Bone marrow (tissue), 2 donors: ENCODE measurements around the gene CALY.

Experiments used
- DNase-seq, 2 donors: peaks; one replicate each; lab custom pipeline; 2025; lab: John Stamatoyannopoulos, UW

Gene CALY

GRCh38 chr10:133310399-133310755 is 26.3 kb downstream of the CALY start:
- DNase-seq = no peak

GRCh38 chr10:133309720-133310398 is 26.8 kb downstream of the CALY start:
- no peak for DNase-seq

GRCh38 chr10:133309100-133309719 is 27.5 kb downstream of the CALY start:
- peak; percentile 79 to 98 for DNase-seq

GRCh38 chr10:133308421-133309099 is 28.1 kb downstream of the CALY start, which contains the start of the genes TUBGCP2 and ZNF511:
Gene TUBGCP2 (minus strand): TSS chr10:133308872. CDS start chr10:133302941, 5,931 bp downstream.
Gene ZNF511 (plus strand): TSS chr10:133308914. CDS start chr10:133308944, 30 bp downstream.
- DNase-seq = peak; percentile 49 to 98

GRCh38 chr10:133307776-133308420 is 28.8 kb downstream of the CALY start:
- DNase-seq = peak; percentile 36 to 64

- no peak for DNase-seq
These were observed 29.7 kb downstream of the CALY start for GRCh38 chr10:133306941-133307379.

- no peak for DNase-seq
These were observed 30.6 kb downstream of the CALY start for GRCh38 chr10:133306097-133306476.

- DNase-seq = no peak
These were observed 33.5 kb downstream of the CALY start for GRCh38 chr10:133303206-133303605.

- no peak for DNase-seq
These were observed 34.5 kb downstream of the CALY start for GRCh38 chr10:133302230-133302629.

- DNase-seq = no peak
These were observed 37.0 kb downstream of the CALY start for GRCh38 chr10:133299738-133300137.

- no peak for DNase-seq
These were observed 37.5 kb downstream of the CALY start for GRCh38 chr10:133299224-133299623.

- no peak for DNase-seq
These were observed 38.2 kb downstream of the CALY start for GRCh38 chr10:133298466-133298865.

GRCh38 chr10:133297504-133297903 is 39.2 kb downstream of the CALY start:
- no peak for DNase-seq

- no peak for DNase-seq
These were observed 41.0 kb downstream of the CALY start for GRCh38 chr10:133295426-133296320.

- no peak for DNase-seq
These were observed 42.5 kb downstream of the CALY start for GRCh38 chr10:133294189-133294588.

- DNase-seq = no peak
These were observed 42.9 kb downstream of the CALY start for GRCh38 chr10:133293810-133294119.

GRCh38 chr10:133292919-133293809 is 43.5 kb downstream of the CALY start:
- DNase-seq = peak; percentile 47 to 88

- no peak for DNase-seq
These were observed 46.9 kb downstream of the CALY start for GRCh38 chr10:133289761-133290160.

GRCh38 chr10:133287832-133288500 is 48.7 kb downstream of the CALY start:
- no peak for DNase-seq

GRCh38 chr10:133286366-133286765 is 50.3 kb downstream of the CALY start:
- no peak for DNase-seq
